ENCODE measurements around the gene ZNF580.
A peak's percentile ranks its signal among the peaks of the same experiment; 100 is the strongest.

ZNF580 gene

GRCh38 chr19:55663846-55664536 is 23.2 kb downstream of the ZNF580 start:
- DNase-seq = no peak

GRCh38 chr19:55666343-55667005 is 25.7 kb downstream of the ZNF580 start:
- DNase-seq = no peak

GRCh38 chr19:55667006-55667381 is 26.2 kb downstream of the ZNF580 start:
- DNase-seq = no peak

- no peak for DNase-seq
Observed at GRCh38 chr19:55667511-55667910, 26.7 kb downstream of the ZNF580 start.

- no peak for DNase-seq
Observed at GRCh38 chr19:55667958-55668357, 27.2 kb downstream of the ZNF580 start.

GRCh38 chr19:55668603-55669348 is 28.0 kb downstream of the ZNF580 start:
- DNase-seq = no peak

GRCh38 chr19:55669418-55670279 is 28.8 kb downstream of the ZNF580 start:
- no peak for DNase-seq

GRCh38 chr19:55670280-55671053 is 29.7 kb downstream of the ZNF580 start:
- no peak for DNase-seq

GRCh38 chr19:55671054-55671378 is 30.2 kb downstream of the ZNF580 start:
- no peak for DNase-seq

GRCh38 chr19:55672418-55672817 is 31.6 kb downstream of the ZNF580 start:
- DNase-seq = no peak

GRCh38 chr19:55673465-55673864 is 32.7 kb downstream of the ZNF580 start:
- no peak for DNase-seq

GRCh38 chr19:55673889-55674288 is 33.1 kb downstream of the ZNF580 start:
- no peak for DNase-seq

- no peak for DNase-seq
Observed at GRCh38 chr19:55674459-55674840, 33.6 kb downstream of the ZNF580 start.

- DNase-seq = peak; percentile 97
Observed at GRCh38 chr19:55674841-55675660, 34.2 kb downstream of the ZNF580 start, which contains the start of gene EPN1. Gene EPN1, plus strand, starts transcription at chr19:55675226. Its CDS starts 3,402 bp downstream, at chr19:55678628.

GRCh38 chr19:55675661-55676354 is 35.0 kb downstream of the ZNF580 start:
- no peak for DNase-seq

GRCh38 chr19:55676383-55676782 is 35.6 kb downstream of the ZNF580 start:
- DNase-seq = no peak

GRCh38 chr19:55676889-55677505 is 36.2 kb downstream of the ZNF580 start:
- no peak for DNase-seq

GRCh38 chr19:55677572-55678028 is 36.8 kb downstream of the ZNF580 start:
- no peak for DNase-seq

- DNase-seq = no peak
Observed at GRCh38 chr19:55678121-55678671, 37.4 kb downstream of the ZNF580 start.
